ENCODE measurements around the gene MINDY3. TPM values are rescaled to one million over a fixed set of nuclear protein-coding genes. Genes with fewer than 3 reads are reported as not detected.

MINDY3 gene
- total and polyA plus RNA-seq, 10 donors, result 16.1 to 35.0 (median 30.0) TPM

DNA sequence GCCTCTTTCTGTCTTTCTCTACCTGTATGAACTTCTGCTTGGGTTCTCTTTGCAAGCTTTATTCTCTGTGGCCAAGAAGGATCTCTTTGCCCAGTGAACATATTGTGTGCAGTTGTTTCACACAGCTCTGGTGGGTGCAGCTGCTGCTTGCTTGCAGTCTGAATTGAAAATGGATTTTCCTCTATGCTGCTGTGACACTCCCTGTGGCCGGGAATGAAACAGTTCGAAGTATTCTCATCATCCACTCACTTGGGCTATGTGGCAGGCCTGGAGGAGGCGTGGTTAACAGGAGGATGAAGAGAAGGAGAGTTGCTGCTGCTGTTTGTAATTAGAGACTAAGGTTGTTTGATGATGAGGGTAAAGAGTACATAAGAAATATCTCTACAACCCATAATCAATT lies 112.2 kb downstream of the MINDY3 start:
- TF ChIP-seq POLR2A (IDR thresholded peaks at IDR 0.05), result no peak
- no peak for TF ChIP-seq CTCF (IDR thresholded peaks at IDR 0.05 in 8 of 11, conservative IDR thresholded peaks at IDR 0.05 in 3 of 11)
- no peak for TF ChIP-seq POLR2AphosphoS5 (IDR thresholded peaks at IDR 0.05)
- Histone ChIP-seq H3K36me3 (no peaks in the 10 kb centered on the region), H3K9me3 (no peaks in the 10 kb centered on the region), H3K4me1 (no peaks in the 10 kb centered on the region), H3K27me3 (replicated peaks in 1 of 7) (peaks cover 0 to 4% (median 0%) of the 10 kb centered on the region in 7 donors), H3K4me3 (no peak overlapping the region), H3K27ac (no peak overlapping the region)
- intact Hi-C loops (cut with DNase I; ENCODE audit: low total_unique reads), result no loop called here
- no peak for DNase-seq
- WGBS, 5 donors, result 59 to 85% (median 70%) methylated on average over 3 of the region's 3 CpGs

- Histone ChIP-seq H3K27me3 (replicated peaks in 1 of 7) (peaks cover 0 to 4% (median 0%) of the 10 kb centered on the region in 7 donors), H3K27ac (no peak overlapping the region), H3K9me3 (no peaks in the 10 kb centered on the region), H3K4me1 (no peaks in the 10 kb centered on the region), H3K4me3 (no peak overlapping the region), H3K36me3 (no peaks in the 10 kb centered on the region)
- no peak for DNase-seq
- WGBS, 5 donors, result 78 to 85% (median 82%) methylated on average over 3 of the region's 3 CpGs
- TF ChIP-seq CTCF (IDR thresholded peaks at IDR 0.05 in 8 of 11, conservative IDR thresholded peaks at IDR 0.05 in 3 of 11) (no peak), POLR2AphosphoS5 (IDR thresholded peaks at IDR 0.05) (no peak), POLR2A (IDR thresholded peaks at IDR 0.05) (no peak)
- intact Hi-C loops (cut with DNase I; ENCODE audit: low total_unique reads), result no loop called here
Measured at GRCh38 chr10:15747632-15748031, 112.7 kb downstream of the MINDY3 start.

- intact Hi-C loops (cut with DNase I; ENCODE audit: low total_unique reads), result no loop called here
- H3K4me1 ChIP-seq, result no peaks in the 10 kb centered on the region
- DNase-seq, result no peak
- no peaks in the 10 kb centered on the region for H3K9me3 ChIP-seq
- TF ChIP-seq CTCF (IDR thresholded peaks at IDR 0.05 in 8 of 11, conservative IDR thresholded peaks at IDR 0.05 in 3 of 11) (no peak), POLR2A (IDR thresholded peaks at IDR 0.05) (no peak), POLR2AphosphoS5 (IDR thresholded peaks at IDR 0.05) (no peak)
- H3K27me3 ChIP-seq (replicated peaks in 1 of 7), result peaks cover 0 to 4% (median 0%) of the 10 kb centered on the region in 7 donors
- no peak overlapping the region for H3K4me3 ChIP-seq
- WGBS, 5 donors, result 73 to 94% (median 76%) methylated on average over 1 of the region's 1 CpG
- no peaks in the 10 kb centered on the region for H3K36me3 ChIP-seq
- no peak overlapping the region for H3K27ac ChIP-seq
Measured at GRCh38 chr10:15745751-15746150, 114.6 kb downstream of the MINDY3 start.

- no peaks in the 10 kb centered on the region for H3K27me3 ChIP-seq (replicated peaks in 1 of 7)
- TF ChIP-seq POLR2AphosphoS5 (IDR thresholded peaks at IDR 0.05) (no peak), POLR2A (IDR thresholded peaks at IDR 0.05) (no peak), CTCF (IDR thresholded peaks at IDR 0.05 in 8 of 11, conservative IDR thresholded peaks at IDR 0.05 in 3 of 11) (peak in 8 of 11 experiments; percentile 32 to 73 (median 54))
- intact Hi-C loops (cut with DNase I; ENCODE audit: low total_unique reads), result no loop called here
- WGBS, 5 donors, result 30 to 45% (median 33%) methylated on average over 7 of the region's 7 CpGs
- H3K9me3 ChIP-seq, result no peaks in the 10 kb centered on the region
- H3K4me1 ChIP-seq, result no peaks in the 10 kb centered on the region
- H3K27ac ChIP-seq, result no peak overlapping the region
- no peak for DNase-seq
- H3K36me3 ChIP-seq, result no peaks in the 10 kb centered on the region
- no peak overlapping the region for H3K4me3 ChIP-seq
Measured at GRCh38 chr10:15744217-15744865, 116.0 kb downstream of the MINDY3 start.

Data from spleen (tissue), 11 donors.